C4-2B (cell line): ENCODE data around the gene NELFCD.

Experiments used
- ZFX ChIP-seq: fragments of 450-650 bp; IDR thresholded peaks from 2 replicates; pipeline ENCODE4 v1.6.1; 2017
- TF ChIP-seq, protein P1 (sequence below): fragments of 450-650 bp; conservative IDR thresholded peaks from 2 replicates; pipeline ENCODE4 v1.5.1; 2017; ENCODE audit warnings: mild to moderate bottlenecking

DNA sequence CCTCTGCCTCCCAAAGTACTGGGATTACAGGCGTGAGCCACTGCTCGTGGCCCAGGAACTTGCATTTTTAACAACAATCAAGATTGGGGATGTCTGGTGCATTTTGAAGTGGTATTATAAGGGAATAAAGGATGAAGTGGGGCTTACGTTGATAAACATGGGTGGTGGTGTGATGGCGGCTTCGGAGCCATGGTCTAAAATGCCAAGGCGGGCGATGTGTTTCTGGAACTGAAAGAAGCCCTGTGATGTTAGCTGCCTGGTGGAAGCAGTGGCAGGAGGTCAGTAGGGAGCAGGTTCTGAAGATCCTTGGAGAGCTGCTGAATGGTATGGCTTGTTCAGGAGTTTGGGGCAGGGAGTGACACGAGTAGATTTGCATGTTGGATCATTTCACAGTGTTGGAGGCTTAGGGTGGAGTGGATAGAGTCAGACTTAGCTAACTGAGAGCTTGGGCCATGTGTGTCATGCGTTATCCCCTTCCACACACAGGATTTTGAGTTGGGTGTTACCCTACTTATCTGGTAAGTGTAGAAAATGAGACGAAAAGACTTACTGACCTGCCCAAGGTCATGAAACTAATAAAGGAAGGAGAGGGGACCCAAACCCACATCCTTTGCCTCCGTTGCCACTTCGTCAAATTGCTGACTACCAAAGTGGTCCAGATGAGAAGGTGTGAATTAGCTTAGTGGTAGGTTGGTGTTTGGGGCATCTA is 1.5 kb downstream of the NELFCD start:
- TF ChIP-seq, protein P1, sequence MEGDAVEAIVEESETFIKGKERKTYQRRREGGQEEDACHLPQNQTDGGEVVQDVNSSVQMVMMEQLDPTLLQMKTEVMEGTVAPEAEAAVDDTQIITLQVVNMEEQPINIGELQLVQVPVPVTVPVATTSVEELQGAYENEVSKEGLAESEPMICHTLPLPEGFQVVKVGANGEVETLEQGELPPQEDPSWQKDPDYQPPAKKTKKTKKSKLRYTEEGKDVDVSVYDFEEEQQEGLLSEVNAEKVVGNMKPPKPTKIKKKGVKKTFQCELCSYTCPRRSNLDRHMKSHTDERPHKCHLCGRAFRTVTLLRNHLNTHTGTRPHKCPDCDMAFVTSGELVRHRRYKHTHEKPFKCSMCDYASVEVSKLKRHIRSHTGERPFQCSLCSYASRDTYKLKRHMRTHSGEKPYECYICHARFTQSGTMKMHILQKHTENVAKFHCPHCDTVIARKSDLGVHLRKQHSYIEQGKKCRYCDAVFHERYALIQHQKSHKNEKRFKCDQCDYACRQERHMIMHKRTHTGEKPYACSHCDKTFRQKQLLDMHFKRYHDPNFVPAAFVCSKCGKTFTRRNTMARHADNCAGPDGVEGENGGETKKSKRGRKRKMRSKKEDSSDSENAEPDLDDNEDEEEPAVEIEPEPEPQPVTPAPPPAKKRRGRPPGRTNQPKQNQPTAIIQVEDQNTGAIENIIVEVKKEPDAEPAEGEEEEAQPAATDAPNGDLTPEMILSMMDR = no peak
- no peak for TF ChIP-seq ZFX
